PC-9 (cell line): ENCODE measurements around the gene MACROH2A1. TPM values are rescaled to one million over a fixed set of nuclear protein-coding genes. Genes with fewer than 3 reads are reported as not detected.

ENCODE experiments used
- BruUV-seq: library from RNA; stranded (reverse); fragments of 400-500 nt; replicated peaks from 2 replicates; lab custom pipeline; 2021; lab: Mats Ljungman, UMichigan
- CTCF ChIA-PET: fragments of 300-600 bp; sonication (Branson Sonifier 250); formaldehyde crosslinking; loops from one replicate; lab custom pipeline; 2022; ENCODE audit warnings: antibody characterized with exemption; lab: Charles Lee
- POLR2A ChIA-PET: fragments of 300-600 bp; sonication (Branson Sonifier 250); formaldehyde crosslinking; loops from one replicate; lab custom pipeline; 2022; ENCODE audit warnings: antibody characterized with exemption; ENCODE audit not compliant: unreplicated experiment; lab: Charles Lee
- DNase-seq, 2 experiments: peaks; one replicate each; pipeline versions ENCODE4 v3.0.0 to v3.0.0-alpha.2; 2015 to 2022; ENCODE audit warnings: mixed read lengths in 1 of 2
- H2AFZ ChIP-seq: fragments of 200-600 bp; sonication (generic); 2 replicates; pipeline ENCODE4 v1.8.1; 2017; ENCODE audit warnings: antibody characterized with exemption
- H3F3A ChIP-seq: fragments of 200-600 bp; sonication (generic); 2 replicates; pipeline ENCODE4 v1.8.1; 2017; ENCODE audit warnings: antibody characterized with exemption, mild to moderate bottlenecking, low read depth; ENCODE audit not compliant: insufficient read depth
- H3K27ac ChIP-seq: fragments of 200-600 bp; sonication (generic); 2 replicates; pipeline ENCODE4 v1.6.1; 2016; ENCODE audit warnings: mixed run types
- H3K27me3 ChIP-seq: fragments of 200-600 bp; sonication (generic); 2 replicates; pipeline ENCODE4 v1.6.1; 2016; ENCODE audit warnings: low read depth, mixed run types; ENCODE audit not compliant: insufficient read depth
- H3K36me3 ChIP-seq: fragments of 200-600 bp; sonication (generic); 2 replicates; pipeline ENCODE4 v1.6.1; 2016; ENCODE audit warnings: low read depth, mixed run types
- H3K4me1 ChIP-seq: fragments of 200-600 bp; sonication (generic); replicated peaks from 2 replicates; pipeline ENCODE4 v1.6.1; 2016; ENCODE audit warnings: mixed run types; ENCODE audit not compliant: insufficient read depth
- H3K4me2 ChIP-seq: fragments of 200-600 bp; sonication (generic); 2 replicates; pipeline ENCODE4 v1.6.1; 2017; ENCODE audit warnings: mixed run types
- H3K4me3 ChIP-seq: fragments of 200-600 bp; sonication (generic); 2 replicates; pipeline ENCODE4 v1.6.1; 2016; ENCODE audit warnings: mixed run types
- H3K79me2 ChIP-seq: fragments of 200-600 bp; sonication (generic); 2 replicates; pipeline ENCODE4 v1.6.1; 2017; ENCODE audit warnings: low read depth, mixed run types
- H3K9me2 ChIP-seq: fragments of 200-600 bp; sonication (generic); 2 replicates; pipeline ENCODE4 v1.8.1; 2017; ENCODE audit warnings: mild to moderate bottlenecking; ENCODE audit not compliant: insufficient read depth
- H3K9me3 ChIP-seq: fragments of 200-600 bp; sonication (generic); 2 replicates; pipeline ENCODE4 v1.8.1; 2016; ENCODE audit warnings: low read depth; ENCODE audit not compliant: insufficient read depth
- H4K20me1 ChIP-seq: fragments of 200-600 bp; sonication (generic); 2 replicates; pipeline ENCODE4 v1.8.1; 2017; ENCODE audit not compliant: insufficient read depth
- CTCF ChIP-seq: fragments of 200-600 bp; sonication (generic); conservative IDR thresholded peaks from 2 replicates; pipeline ENCODE4 v1.6.1; 2017; ENCODE audit warnings: mixed run types, antibody characterized with exemption, mild to moderate bottlenecking, moderate library complexity
- EZH2 ChIP-seq: fragments of 200-600 bp; sonication (generic); IDR thresholded peaks from 2 replicates; pipeline ENCODE4 v1.8.0; 2017; ENCODE audit warnings: antibody characterized with exemption, low read depth
- intact Hi-C: fragments of 100-400 bp; cut with micrococcal nuclease; formaldehyde crosslinking; loops from one replicate; pipeline ENCODE4 v1.10.0; 2022; ENCODE audit not compliant: unreplicated experiment
- total RNA-seq: library from RNA; stranded (reverse); gene quantifications from 2 replicates; pipeline ENCODE4 v1.2.3, GENCODE V29; 2021

Gene MACROH2A1
- total RNA-seq, 1 experiment from 2014 or later, result 223 TPM

- Histone ChIP-seq H3K27ac (no peak overlapping the region), H3K9me2 (no peaks in the 10 kb centered on the region), H3K9me3 (no peaks in the 10 kb centered on the region), H3K36me3 (peaks cover 19% of the 10 kb centered on the region; the same call in 1 of the 2 replicates), H3K4me3 (no peak overlapping the region), H2AFZ (no peak overlapping the region), H3K4me2 (no peak overlapping the region), H3K79me2 (peaks cover 3% of the 10 kb centered on the region; the same call in 1 of the 2 replicates), H4K20me1 (peaks cover 4% of the 10 kb centered on the region; the same call in 1 of the 2 replicates), H3K4me1 (no peaks in the 10 kb centered on the region), H3F3A (no peaks in the 10 kb centered on the region), H3K27me3 (no peaks in the 10 kb centered on the region)
- POLR2A ChIA-PET, result no interaction called here
- no peak for TF ChIP-seq CTCF
- no peak for TF ChIP-seq EZH2
- no peak for DNase-seq
- CTCF ChIA-PET, result no interaction called here
- intact Hi-C loops, result no loop called here
- BruUV-seq, result no TSS peak
Measured at GRCh38 chr5:135360278-135361274, 38.5 kb downstream of the MACROH2A1 start.

GRCh38 chr5:135359374-135360165, 39.5 kb downstream of the MACROH2A1 start:
- Histone ChIP-seq H3K79me2 (peaks cover under 1% of the 10 kb centered on the region; the same call in 1 of the 2 replicates), H4K20me1 (peaks cover 4% of the 10 kb centered on the region; the same call in 1 of the 2 replicates)
- BruUV-seq, result no TSS peak

More at GRCh38 chr5:135359374-135360165, 39.5 kb downstream of the MACROH2A1 start:
- ChIA-PET POLR2A (no interaction called here), CTCF (no interaction called here)
- no peak overlapping the region for H3K4me2 ChIP-seq
- DNase-seq, result no peak
- H3K27me3 ChIP-seq, result no peaks in the 10 kb centered on the region
- no peak overlapping the region for H3K27ac ChIP-seq
- H3K4me3 ChIP-seq, result no peak overlapping the region
- no peaks in the 10 kb centered on the region for H3K9me2 ChIP-seq
- no peaks in the 10 kb centered on the region for H3K4me1 ChIP-seq
- intact Hi-C loops, result loop anchor here (10.0 kb wide), 1 partner anchor 65 kb away; no protein-coding TSS in a partner anchor
- H3K36me3 ChIP-seq, result peaks cover 15% of the 10 kb centered on the region; the same call in 1 of the 2 replicates
- H2AFZ ChIP-seq, result no peak overlapping the region
- no peaks in the 10 kb centered on the region for H3F3A ChIP-seq
- no peaks in the 10 kb centered on the region for H3K9me3 ChIP-seq
- TF ChIP-seq EZH2 (no peak), CTCF (no peak)
